Brain microvascular endothelial cell (primary cell): Measurements from ENCODE around the gene WWC2.

Source experiments
- DNase-seq: peaks from one replicate; pipeline ENCODE4 v3.0.0-alpha.2; 2020
- H3K27ac ChIP-seq: fragments of 250-450 bp; sonication (Bioruptor Pico); 2 replicates; pipeline ENCODE4 v1.5.1; 2020; ENCODE audit warnings: mild to moderate bottlenecking, moderate library complexity
- H3K27me3 ChIP-seq: fragments of 250-450 bp; sonication (Bioruptor Pico); replicated peaks from 2 replicates; pipeline ENCODE4 v1.5.1; 2020; ENCODE audit warnings: mild to moderate bottlenecking
- H3K36me3 ChIP-seq: fragments of 250-450 bp; sonication (Bioruptor Pico); replicated peaks from 2 replicates; pipeline ENCODE4 v1.5.1; 2020; ENCODE audit warnings: mild to moderate bottlenecking
- H3K4me3 ChIP-seq: 2 replicates; pipeline ENCODE4 v1.5.1; 2011; ENCODE audit warnings: low read depth, mild to moderate bottlenecking, control low read depth, low read length, moderate library complexity
- CTCF ChIP-seq: IDR thresholded peaks from 2 replicates; pipeline ENCODE4 v1.5.1; 2011; ENCODE audit warnings: low read depth, mild to moderate bottlenecking, moderate library complexity, low read length, control low read depth, inconsistent platforms; ENCODE audit errors: missing control alignments
- in situ Hi-C: cut with HindIII; loops from 2 replicates; pipeline ENCODE4 v1.10.0; 2017; ENCODE audit warnings: low sequenced_read_pairs, low pct_ligation_motif_present

Gene WWC2

GRCh38 chr4:183157215-183157614 lies 58.2 kb downstream of the WWC2 start:
- Histone ChIP-seq H3K27me3 (no peaks in the 10 kb centered on the region), H3K36me3 (no peaks in the 10 kb centered on the region), H3K27ac (no peak overlapping the region), H3K4me3 (no peak overlapping the region)
- no peak for DNase-seq
- in situ Hi-C loops, result no loop called here
- peak; percentile 28 for TF ChIP-seq CTCF

- DNase-seq, result peak; percentile 72
- in situ Hi-C loops, result no loop called here
- no peak overlapping the region for H3K27ac ChIP-seq
Observed at GRCh38 chr4:183158062-183158461, 59.0 kb downstream of the WWC2 start.

GRCh38 chr4:183161630-183162029 lies 62.6 kb downstream of the WWC2 start:
- no peak for TF ChIP-seq CTCF
- no peak for DNase-seq
- Histone ChIP-seq H3K36me3 (no peaks in the 10 kb centered on the region), H3K27me3 (no peaks in the 10 kb centered on the region), H3K27ac (no peak overlapping the region), H3K4me3 (no peak overlapping the region)
- in situ Hi-C loops, result no loop called here

More at GRCh38 chr4:183158062-183158461, 59.0 kb downstream of the WWC2 start:
- Histone ChIP-seq H3K27me3 (no peaks in the 10 kb centered on the region), H3K36me3 (no peaks in the 10 kb centered on the region), H3K4me3 (no peak overlapping the region)
- no peak for TF ChIP-seq CTCF

GRCh38 chr4:183163135-183163534 lies 64.1 kb downstream of the WWC2 start:
- H3K27me3 ChIP-seq, result no peaks in the 10 kb centered on the region
- no peak for TF ChIP-seq CTCF
- DNase-seq, result no peak
- H3K36me3 ChIP-seq, result no peaks in the 10 kb centered on the region
- H3K27ac ChIP-seq, result no peak overlapping the region
- H3K4me3 ChIP-seq, result no peak overlapping the region
- in situ Hi-C loops, result no loop called here

- Histone ChIP-seq H3K36me3 (no peaks in the 10 kb centered on the region), H3K27me3 (no peaks in the 10 kb centered on the region), H3K4me3 (no peak overlapping the region), H3K27ac (no peak overlapping the region)
- DNase-seq, result no peak
- in situ Hi-C loops, result no loop called here
- no peak for TF ChIP-seq CTCF
Observed at GRCh38 chr4:183164963-183165362, 65.9 kb downstream of the WWC2 start.

- DNase-seq, result no peak
- H3K36me3 ChIP-seq, result no peaks in the 10 kb centered on the region
- H3K27me3 ChIP-seq, result no peaks in the 10 kb centered on the region
- no peak overlapping the region for H3K4me3 ChIP-seq
- in situ Hi-C loops, result no loop called here
- no peak for TF ChIP-seq CTCF
- no peak overlapping the region for H3K27ac ChIP-seq
Observed at GRCh38 chr4:183165376-183165775, 66.3 kb downstream of the WWC2 start.
